Activated CD4-positive, alpha-beta T cell treated with anti-CD3 and anti-CD28 coated beads, Interleukin-2, amount 50 U/mL, for 48 hours (primary cell): ENCODE results near the gene GCC1.

Source experiments
- DNase-seq, 2 experiments: peaks; one replicate each; pipeline ENCODE4 v3.0.0-alpha.2; 2020

Gene GCC1

GRCh38 chr7:127535546-127536393, 49.6 kb downstream of the GCC1 start:
- no peak for DNase-seq

GRCh38 chr7:127534636-127535035, 50.8 kb downstream of the GCC1 start:
- no peak for DNase-seq

DNA sequence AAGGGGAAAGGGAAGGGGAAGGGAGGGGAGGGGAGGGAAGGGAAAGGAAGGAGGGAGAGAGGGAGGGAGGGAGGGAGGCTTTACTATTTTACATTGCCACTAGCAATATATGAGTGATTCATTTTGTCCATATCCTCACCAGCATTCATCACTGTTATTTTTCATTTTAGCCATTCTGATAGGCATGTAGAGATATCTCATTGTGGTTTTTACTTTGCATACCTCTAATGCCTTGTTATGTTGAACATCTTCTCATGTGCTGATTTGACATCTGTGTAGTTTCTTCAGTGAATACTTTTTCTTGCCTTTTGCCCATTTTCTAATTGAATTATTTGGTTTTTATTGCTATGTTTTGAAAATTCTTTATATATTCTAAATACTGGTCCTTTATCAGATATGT, 52.7 kb downstream of the GCC1 start:
- no peak for DNase-seq

GRCh38 chr7:127532151-127532550, 53.2 kb downstream of the GCC1 start:
- no peak for DNase-seq
